ENCODE measurements around the gene ADAMTS6.
"Not testable (repeated sequence)": the region's sequence is repeated elsewhere in the genome, so short reads cannot be mapped to it uniquely, and the experiment has no call there.

ADAMTS6 gene

DNA sequence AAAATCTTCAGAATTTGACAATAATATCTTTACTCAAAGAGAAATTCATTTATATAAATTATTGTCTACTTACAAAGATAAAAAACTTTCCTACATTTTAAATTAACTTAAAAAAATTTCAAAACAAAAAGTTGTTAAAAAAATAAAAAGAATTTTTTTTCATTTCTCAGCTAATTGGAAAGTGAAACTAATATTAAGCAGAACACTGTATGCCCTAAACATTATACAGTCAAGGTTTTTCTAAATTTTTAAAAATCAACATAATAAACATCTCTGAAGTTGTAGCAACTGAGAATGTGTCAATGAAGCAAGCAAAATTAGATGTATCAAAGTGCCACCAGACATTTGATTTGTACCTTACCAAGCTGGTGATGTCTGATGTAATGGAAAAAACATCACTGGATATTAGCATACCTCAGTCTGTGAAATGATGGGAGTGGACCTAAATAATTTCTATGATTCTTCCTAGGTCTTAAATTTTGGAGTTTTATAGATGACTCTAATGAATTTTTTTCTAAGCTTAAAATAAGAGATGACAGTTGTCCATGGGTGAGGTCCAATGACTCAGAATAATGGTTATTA, 290.1 kb downstream of the ADAMTS6 start:
- no peak for DNase-seq

DNA sequence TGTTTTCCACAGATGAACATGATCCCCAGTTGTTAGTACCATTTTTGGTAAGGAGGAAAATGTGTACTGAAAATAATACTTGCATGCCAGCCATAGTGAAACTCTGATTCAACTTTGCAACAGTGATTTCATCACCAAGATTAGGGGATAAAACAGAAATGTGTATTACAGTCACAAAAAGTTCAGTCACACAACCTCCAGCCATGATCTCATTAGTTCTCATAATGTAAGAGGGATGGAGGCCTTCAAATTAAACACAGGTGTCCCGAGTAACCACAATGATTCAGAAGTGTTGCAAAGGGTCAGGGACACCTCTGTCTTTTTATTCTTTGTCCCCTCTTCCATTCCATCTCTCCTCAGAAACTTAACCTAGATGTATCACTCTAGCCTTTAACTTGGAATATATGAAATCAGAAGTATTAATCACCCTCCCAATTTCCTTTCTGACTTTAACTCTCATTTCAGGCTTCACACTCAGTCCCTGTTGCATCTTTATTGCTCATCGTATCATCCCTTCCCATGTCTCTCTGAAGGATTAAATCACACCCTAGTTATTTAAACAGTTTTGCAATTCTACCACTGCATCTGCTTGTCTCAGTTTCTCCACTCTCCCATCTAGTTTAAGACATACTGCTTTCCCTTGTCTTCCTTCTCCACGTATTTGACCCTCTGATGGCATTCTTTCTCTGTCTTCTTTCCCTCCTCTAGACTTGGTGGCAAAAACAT, 291.2 kb downstream of the ADAMTS6 start:
- no peak for DNase-seq

DNA sequence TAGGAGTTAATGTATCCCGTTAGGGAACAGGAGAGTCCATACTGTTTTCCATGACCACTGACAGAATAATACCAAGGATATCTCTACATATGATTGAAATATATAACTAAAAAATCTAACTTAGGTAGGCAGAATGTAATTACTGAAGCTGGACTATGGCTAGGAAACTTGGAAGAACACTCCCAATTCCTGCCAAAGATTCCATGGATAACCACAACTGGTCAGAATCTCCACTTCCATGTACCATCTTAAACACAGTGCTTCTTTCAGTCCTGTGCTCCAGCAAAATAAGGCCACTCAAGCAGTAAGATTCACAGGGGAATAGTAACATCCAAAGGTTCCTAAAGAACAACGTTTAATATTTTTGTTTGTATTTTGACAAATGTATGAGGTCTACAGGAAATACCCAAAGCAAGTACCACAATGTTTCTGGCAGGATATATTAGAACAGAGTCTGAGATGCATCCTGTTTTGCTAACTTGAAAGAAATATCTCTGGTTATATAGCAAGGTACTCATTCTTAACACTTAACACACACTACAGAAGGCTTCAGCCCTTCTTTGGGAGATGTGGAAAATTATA, 295.0 kb downstream of the ADAMTS6 start:
- no peak for DNase-seq

DNA sequence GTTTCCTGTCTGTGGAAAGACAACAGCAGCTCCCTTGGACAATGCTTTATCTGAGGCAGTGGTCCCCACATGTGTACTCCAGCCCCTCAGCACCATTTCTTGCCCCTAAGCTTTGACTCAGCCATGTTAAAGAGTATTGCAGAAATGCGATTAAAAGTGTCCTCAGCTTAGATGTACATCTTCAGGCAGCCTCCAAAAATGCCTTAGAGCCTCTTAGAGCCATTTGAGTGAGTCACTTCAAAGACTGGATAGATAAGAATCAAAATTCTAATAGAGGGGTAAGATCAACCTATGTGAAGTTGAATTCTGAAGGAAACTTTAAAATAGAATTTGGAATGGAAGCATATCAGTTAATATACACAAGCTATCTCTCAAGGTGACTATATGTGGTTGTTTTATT, 296.3 kb downstream of the ADAMTS6 start:
- DNase-seq, result no peak

DNA sequence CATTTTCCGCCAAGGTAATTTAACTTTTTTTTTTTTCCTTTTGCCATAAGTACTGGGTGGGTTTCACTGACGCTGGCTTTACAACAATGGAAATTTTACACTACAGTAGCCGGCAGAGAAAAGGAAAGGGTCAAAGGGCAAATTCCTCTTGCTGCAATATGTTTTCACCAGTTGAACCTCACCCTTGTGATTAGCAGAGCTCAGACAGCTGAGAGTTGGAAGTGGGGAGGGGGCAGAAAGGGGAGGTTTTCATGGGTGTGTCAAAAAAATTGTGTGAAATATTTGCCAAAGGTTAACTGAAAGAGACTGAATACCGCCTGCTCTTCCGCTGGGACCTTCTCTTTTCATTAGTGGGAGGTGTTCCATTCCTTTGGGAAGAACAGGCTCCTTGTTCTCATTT, 296.9 kb downstream of the ADAMTS6 start:
- no peak for DNase-seq

DNA sequence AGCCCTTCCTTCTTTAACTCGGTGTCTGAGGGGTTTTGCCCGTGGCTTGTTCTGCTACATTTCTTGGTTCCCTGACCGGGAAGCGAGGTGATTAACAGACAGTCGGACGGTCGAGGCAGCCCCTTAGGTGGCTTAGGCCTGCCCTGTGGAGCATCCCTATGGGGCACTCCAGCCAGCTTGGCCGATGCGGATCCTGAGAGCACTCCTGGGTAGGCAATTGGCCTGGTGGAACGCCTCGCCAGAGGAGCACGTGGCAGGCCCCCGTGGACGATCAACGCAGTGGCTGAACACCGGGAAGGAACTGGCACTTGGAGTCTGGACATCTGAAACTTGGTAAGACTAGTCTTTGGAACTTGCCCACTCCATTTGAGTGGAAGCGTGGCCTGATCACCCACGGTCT, 307.5 kb downstream of the ADAMTS6 start:
- DNase-seq, result not testable (repeated sequence)

DNA sequence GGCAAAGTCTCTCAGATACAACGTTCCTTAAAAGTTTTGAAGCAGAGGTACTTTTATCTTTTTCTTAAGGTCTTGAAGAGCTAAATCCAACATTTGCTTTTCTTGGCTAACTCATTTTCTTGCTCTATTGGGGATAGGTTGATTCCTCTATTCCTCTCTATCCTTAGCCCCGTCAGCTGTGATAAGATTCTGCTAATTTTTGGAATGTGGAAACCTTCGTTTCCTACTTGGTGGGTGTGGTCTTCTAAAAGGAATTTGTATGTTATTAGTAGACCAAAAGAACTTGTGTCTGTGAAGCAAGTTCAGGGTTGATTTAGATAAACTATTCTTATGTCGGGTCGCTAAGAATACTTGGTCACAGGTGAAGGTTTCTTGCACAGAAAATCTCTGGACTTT, 308.6 kb downstream of the ADAMTS6 start:
- no peak for DNase-seq

DNA sequence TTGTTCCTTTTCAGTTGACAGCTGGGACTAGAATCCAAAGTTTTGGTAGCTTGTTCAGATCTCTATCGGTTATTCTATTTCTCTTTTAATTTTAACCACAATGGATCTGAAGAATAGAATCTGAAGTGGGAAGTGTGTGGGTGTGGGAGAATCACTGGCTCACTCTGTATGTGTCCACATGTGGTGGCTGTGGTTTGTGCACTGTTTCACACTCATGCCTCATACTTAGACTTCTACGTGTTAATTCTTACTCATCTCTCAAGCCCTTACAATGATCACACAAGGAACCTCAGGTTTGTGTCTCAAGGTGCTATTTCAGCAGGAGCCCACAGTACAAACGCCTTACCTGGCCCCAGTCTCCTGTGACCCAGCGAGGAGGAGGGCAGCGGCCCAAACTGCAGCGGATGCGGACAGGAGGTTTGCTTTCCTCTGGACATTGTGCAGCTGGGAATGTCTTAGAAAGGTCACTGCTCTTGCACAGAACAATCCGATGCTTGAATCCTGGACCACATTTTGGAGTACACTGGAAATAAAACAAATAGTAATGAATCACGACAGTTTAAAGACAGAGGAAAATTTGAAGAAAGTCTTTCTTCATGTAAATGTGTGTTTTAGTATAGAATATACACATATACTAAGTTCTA, 309.1 kb downstream of the ADAMTS6 start:
- no peak for DNase-seq

DNA sequence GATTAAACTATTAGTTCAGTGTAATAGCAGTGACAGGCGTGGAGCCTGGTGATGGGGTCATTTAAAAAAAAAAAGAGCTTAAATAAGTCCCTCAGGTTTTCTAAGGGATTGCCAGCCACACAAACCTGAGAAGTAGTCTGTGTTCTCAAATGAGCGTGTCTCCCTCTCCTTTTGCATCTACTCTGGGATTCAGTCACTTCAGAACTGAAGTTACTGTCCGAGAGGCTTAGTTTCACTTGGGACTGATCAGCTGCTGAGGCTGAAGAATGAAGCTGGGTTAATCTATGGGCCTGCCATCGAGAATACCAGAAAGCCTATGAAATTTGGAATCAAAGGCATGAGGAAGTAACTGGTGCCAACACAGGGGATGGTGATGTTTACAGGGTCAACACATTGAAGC, 310.1 kb downstream of the ADAMTS6 start:
- DNase-seq, result no peak

DNA sequence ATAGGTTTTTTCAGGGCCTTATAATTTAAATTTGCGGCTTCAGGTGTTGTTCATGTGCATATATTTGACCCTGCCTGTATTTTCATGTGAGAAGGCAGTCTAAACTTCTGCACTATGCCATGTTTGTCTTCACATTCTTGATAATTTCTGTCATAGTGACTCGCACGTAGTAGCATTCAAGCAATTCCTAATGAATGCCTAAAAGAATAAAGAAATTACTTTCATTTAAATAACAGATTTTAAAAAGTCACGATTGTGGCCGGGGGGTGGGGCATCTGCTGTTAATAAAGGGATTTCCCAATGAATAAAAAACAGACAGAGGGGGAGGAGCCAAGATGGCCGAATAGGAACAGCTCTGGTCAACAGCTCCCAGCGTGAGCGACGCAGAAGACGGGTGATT, 318.0 kb downstream of the ADAMTS6 start:
- DNase-seq, result no peak

DNA sequence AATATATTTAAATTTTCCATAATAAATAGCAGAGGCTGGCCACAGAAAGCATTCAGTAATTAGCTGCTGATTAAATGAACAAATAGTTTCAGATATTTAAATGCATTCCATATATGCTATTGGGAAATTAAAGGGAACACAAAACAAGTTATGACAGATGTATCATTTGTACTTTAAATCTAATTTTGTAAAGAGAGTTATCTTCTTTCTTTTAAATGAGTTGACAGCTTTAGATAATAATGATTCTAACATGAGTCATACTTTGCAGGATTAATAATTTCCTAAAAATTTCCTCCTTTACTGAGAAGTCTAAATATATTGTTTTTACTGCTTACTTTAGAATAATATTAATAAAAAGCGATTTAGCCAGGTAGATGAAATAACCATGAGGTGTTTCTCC, 320.1 kb downstream of the ADAMTS6 start:
- no peak for DNase-seq

DNA sequence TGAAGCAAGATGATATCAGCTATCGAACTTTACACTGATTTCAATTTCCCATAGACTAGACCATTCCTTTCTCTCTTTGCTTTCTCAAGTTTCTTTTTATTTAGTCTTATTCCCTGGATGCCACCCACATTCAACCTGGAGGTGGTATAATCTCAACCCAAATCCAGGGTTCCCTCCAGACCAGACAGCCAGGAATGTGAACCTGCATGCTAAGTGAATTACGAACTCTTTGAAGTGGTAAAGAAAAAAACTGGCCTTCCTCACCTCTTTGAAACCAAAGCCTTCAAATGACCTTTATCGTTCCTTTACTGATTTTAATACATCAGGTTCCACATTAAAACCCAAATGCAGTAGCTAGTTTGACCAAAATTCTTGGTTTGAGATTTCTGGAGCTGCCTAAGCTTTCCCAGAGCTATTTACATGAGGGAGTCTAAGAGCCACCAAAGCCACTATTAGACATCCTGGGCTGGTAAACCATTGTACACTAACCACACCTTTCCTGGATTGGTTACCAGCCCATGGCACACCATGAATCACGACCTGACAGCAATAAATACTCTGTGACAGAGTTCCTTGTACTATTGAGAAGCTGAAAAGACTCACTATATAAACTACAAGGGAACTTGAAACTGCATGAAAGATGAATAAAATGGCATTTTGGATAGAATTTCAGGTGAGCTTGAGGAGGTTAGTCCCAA, 323.7 kb downstream of the ADAMTS6 start:
- no peak for DNase-seq

DNA sequence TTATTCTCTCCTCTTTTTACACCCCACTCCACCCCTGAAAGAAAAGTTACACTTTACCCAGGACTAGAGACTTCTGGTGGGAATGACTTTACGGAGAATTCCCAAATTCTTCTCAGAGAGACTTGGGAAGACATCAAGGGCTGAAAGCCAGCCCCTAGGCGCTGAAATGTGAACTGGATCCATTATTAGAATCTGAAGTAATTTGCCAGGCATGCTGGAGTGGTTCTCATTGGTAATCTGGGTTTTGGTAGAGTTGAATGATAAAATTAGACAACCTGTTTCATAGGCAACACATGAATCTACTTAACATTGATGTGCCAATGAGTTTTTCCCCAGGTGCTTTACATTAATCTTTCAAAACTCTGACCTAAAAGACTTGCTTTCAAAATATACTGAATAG, 324.8 kb downstream of the ADAMTS6 start:
- DNase-seq, result no peak

DNA sequence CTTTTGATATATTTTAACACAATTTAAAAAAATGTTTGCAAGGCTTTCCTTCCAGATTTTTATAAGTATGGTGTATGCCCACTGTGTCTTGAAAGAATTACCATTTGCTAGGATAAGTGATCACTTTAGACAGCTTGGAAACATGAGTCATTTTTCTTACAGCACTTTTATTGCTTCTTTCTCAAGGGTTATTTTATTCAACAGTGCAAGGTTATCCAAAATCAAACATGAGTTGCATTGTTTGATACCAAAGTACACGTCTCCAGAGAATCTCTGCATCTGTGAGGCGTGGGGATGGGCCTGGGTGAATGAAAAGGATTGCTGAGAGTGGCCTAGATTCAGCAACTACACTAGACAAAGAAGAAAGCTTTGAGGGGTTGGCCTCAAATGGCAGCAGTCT, 329.6 kb downstream of the ADAMTS6 start:
- DNase-seq, result no peak

DNA sequence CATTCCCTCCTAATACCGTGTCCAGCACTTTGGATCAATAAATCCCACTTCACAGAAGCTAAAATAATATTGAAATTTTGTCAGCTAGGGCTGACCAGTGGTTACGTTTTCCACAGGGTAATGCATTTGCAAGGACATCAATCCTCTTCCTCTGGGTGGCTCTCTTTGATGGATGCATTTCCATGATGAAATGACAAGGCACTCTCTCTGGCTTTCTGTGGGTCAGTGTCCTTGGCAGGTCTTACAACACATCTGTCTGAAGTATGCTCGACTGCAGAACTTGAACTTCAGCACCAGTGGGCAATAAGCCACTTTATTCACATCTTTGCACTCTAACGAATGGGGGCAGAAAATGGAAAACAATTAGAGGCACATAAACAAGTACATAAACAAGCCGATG, 330.1 kb downstream of the ADAMTS6 start:
- no peak for DNase-seq

DNA sequence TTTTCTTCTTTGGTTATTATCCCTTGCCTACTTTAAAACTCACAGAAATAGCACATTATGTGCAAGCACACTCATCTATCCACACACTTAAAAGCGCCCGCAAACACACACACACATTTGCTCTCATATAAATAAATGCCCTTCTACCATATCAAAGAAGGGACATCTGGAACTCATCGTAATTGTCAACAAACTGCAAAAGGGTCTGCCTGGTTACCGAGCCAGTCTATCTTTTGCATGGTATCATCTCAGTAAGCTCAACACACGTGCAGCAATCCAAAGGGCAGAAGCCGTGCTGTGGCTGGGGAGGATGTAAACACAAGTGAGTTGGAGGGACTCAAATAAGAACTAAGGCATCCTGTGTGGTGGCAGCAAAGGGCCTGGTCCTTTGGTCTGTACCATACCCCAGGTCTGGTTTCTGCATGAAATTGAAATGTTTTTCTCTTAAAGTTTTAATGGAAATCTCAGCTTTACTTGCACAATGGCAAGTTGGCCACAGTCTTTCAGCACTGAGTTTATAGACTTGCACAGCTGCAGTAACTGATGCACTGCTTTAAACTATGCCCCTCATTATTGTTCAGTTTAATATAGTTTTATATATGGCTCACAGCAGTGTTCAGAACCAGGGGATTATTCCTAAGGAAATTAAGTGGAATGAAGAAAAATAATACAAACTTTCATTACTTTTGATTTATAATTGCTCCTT, 331.0 kb downstream of the ADAMTS6 start:
- DNase-seq, result no peak

DNA sequence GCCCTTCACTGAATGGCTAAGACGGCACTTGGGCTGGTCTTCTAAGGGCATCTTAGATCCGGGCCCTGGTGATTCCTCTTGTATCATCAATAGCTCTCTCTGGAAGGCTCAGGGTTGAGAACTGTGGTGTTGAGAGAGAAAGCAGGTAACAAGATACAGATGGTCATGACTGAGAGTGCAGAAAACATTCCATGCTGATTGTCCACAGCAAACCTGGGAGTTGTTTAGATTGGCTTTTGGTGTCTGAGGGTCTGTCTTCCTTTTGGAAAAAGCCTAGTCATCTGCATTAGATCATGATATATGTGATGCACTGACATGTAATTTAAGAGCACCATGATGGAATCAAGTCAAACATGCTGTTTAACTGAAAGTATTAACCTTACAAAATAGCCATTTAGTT, 331.9 kb downstream of the ADAMTS6 start:
- no peak for DNase-seq

DNA sequence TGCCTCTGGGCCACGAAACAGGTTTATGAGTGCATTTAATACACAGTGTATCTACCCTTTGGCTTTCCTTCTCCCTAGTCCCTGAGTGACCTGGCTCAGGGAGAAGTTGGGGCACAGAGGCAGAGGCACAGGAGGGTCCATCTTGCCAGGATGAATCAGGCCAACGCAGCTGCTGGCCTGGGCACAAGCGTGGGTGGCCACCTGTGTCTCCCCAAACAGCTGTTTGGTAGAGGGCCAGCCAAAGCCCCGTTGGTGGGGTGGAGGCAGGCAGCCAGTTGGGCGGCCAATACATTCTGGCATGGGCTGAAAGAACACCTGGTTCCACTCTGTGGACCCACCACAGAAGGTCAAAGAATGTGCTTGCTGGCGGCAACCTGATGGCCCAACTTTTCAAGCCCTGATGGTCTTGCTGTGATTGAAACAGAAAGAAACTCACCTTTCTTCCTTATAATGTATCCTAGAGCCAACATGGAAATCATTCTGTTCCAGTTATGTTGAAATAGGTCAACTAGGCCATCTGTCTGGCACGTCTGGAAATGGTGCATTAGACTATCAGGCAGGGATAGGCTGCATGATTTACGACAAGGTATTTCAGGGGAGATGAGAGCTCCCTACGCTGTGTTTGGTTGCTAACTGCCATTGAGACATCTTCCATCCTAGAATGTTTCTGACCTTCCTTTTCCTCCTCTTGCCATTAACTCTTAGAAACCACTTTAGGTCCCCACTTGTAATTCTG, 337.4 kb downstream of the ADAMTS6 start:
- DNase-seq, result no peak

DNA sequence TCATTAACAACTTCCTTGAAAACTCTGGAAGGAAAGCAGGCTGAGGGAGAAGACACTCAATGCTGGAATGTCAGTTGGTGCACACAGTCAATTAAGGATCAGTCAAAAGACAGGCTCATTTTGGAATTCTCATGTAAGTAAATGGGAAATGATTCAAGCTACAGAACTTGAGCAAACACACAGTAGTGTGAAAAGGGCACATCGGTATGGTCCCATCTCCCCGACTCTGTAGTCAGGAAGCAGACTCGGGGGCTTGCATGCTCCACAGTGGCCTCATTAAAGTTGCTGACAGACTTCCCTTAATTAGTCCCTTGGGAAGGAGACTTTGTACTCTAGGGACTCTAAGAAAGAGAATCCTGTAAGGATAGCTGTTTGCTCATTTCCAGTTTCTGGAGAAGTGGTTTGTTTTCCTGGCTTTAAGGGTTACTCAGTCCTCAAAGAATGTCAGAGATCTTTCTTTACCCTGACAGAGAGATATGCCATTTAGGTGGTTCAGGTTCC, 339.2 kb downstream of the ADAMTS6 start:
- DNase-seq, result no peak

DNA sequence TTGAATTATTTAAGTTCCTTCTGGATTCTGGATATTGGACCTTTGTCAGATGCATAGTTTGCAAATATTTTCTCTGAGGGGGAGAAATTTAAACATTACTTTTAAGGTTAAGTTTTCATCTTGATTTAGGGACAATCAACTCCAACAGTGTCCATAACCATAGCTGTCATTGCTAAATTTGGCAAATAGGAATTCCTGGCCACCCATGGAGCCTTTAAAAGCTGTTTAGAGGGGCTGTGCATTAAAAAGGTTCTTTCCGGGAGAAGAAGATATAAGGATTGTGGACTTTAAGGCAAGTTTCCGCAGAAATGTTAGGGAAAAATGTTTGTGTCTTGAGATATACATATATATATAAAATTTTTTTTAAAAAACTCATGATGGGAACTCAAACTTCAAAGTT, 339.7 kb downstream of the ADAMTS6 start:
- no peak for DNase-seq

DNA sequence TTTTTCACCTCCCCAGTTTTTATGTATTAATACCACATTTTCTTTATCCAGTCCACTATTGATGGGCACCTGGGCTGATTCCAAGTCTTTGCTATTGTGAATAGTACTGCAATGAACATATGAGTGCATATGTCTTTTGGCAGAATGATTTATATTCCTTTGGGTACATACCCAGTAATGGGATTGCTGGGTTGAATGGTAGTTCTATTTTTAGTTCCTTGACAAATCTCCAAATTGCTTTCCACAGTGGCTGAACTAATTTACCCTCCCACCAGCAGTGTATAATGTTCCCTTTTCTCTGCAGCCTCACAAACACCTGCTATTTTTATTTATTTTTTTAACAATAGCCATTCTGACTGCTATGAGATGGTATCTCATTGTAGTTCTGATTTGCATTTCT, 340.2 kb downstream of the ADAMTS6 start:
- DNase-seq, result no peak

DNA sequence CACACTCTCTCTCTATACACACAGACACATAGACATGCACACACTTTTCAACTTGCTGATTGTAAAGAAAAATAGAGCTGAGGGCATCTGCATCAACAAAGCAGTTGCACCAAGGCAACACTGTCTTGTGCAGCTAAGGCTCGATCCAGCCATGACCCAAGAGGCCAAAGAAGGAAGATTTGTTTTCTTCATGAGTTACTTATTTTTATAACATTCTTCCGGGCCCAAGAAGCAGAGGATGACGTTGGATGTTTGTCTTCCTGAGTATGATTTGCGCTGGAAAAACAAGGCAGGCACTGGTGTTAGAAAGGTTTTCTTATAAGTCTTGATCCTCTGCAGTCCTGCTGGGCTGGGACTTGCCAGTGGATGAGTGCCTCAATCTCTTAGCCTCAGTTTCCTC, 344.1 kb downstream of the ADAMTS6 start:
- no peak for DNase-seq
